ENCODE data around the gene PGRMC2.

DNA sequence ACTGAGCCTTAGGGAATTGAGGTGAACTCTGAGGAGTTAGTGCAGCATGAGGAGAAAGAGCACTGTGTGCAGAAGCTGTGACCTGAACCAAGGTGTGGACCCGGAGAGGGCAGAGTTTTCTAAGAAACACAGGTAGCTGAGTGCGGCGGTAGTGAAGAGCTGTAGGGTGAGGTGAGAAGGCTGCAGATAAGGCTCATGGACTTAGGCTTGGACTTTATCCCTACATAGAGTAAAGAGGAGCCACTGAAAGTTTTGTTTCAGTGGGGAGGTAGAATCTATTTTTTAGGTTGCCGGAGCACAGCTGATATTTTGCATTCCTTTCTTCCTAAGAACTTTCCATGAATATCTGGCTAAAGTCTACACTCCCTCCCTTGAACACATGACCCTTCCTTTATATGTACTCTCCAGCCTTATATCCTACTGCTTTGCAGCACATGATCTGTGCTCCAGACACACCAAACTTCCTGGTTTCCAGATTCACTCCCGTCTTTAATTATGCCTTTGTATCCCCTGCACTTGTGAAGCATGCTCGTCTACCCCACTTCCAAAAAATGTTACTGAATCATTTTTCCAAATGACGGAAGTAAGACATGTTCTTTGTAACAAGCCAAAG lies 10.6 kb upstream of the PGRMC2 start:
- TF ChIP-seq, protein P1, sequence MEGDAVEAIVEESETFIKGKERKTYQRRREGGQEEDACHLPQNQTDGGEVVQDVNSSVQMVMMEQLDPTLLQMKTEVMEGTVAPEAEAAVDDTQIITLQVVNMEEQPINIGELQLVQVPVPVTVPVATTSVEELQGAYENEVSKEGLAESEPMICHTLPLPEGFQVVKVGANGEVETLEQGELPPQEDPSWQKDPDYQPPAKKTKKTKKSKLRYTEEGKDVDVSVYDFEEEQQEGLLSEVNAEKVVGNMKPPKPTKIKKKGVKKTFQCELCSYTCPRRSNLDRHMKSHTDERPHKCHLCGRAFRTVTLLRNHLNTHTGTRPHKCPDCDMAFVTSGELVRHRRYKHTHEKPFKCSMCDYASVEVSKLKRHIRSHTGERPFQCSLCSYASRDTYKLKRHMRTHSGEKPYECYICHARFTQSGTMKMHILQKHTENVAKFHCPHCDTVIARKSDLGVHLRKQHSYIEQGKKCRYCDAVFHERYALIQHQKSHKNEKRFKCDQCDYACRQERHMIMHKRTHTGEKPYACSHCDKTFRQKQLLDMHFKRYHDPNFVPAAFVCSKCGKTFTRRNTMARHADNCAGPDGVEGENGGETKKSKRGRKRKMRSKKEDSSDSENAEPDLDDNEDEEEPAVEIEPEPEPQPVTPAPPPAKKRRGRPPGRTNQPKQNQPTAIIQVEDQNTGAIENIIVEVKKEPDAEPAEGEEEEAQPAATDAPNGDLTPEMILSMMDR (IDR thresholded peaks at IDR 0.05) = no peak
- TF ChIP-seq ZFX (IDR thresholded peaks at IDR 0.05; ENCODE audit: borderline replicate concordance) = no peak
